GM19351 (cell line): Measurements from ENCODE around the gene DIS3L2.

ENCODE experiments used
- ATAC-seq: cut with Tn5 transposase; IDR thresholded peaks from one replicate; pipeline ENCODE4 v1.9.1; 2021; ENCODE audit warnings: mild to moderate bottlenecking, moderate library complexity; ENCODE audit not compliant: unreplicated experiment

The DIS3L2 gene

GRCh38 chr2:232340171-232340935 lies 378.8 kb downstream of the DIS3L2 start:
- no peak for ATAC-seq

- no peak for ATAC-seq
Measured at GRCh38 chr2:232341061-232341738, 379.7 kb downstream of the DIS3L2 start.

GRCh38 chr2:232341739-232342126 lies 380.2 kb downstream of the DIS3L2 start:
- ATAC-seq, result no peak

GRCh38 chr2:232342635-232343565 lies 381.4 kb downstream of the DIS3L2 start:
- no peak for ATAC-seq

- no peak for ATAC-seq
Measured at GRCh38 chr2:232343821-232344220, 382.3 kb downstream of the DIS3L2 start.

- no peak for ATAC-seq
Measured at GRCh38 chr2:232345251-232345650, 383.7 kb downstream of the DIS3L2 start.

GRCh38 chr2:232347369-232347768 lies 385.9 kb downstream of the DIS3L2 start:
- ATAC-seq, result no peak

GRCh38 chr2:232348936-232349335 lies 387.4 kb downstream of the DIS3L2 start:
- ATAC-seq, result no peak

GRCh38 chr2:232349546-232349945 lies 388.0 kb downstream of the DIS3L2 start:
- ATAC-seq, result no peak

- no peak for ATAC-seq
Measured at GRCh38 chr2:232349946-232350635, 388.6 kb downstream of the DIS3L2 start.

- ATAC-seq, result no peak
Measured at GRCh38 chr2:232350804-232351685, 389.5 kb downstream of the DIS3L2 start.

- ATAC-seq, result no peak
Measured at GRCh38 chr2:232351686-232352510, 390.4 kb downstream of the DIS3L2 start.

GRCh38 chr2:232352511-232353091 lies 391.1 kb downstream of the DIS3L2 start:
- no peak for ATAC-seq

GRCh38 chr2:232353096-232353495 lies 391.6 kb downstream of the DIS3L2 start:
- ATAC-seq, result no peak

- ATAC-seq, result no peak
Measured at GRCh38 chr2:232353660-232354059, 392.1 kb downstream of the DIS3L2 start.

GRCh38 chr2:232354069-232354468 lies 392.6 kb downstream of the DIS3L2 start:
- ATAC-seq, result no peak

GRCh38 chr2:232361646-232362045 lies 400.1 kb downstream of the DIS3L2 start:
- no peak for ATAC-seq

GRCh38 chr2:232362174-232362900 lies 400.8 kb downstream of the DIS3L2 start:
- ATAC-seq, result no peak
